Hematopoietic multipotent progenitor cell treated with erythropoietin and hydrocortisone succinate and interleukin-3 and kit ligand, for 4 days (in vitro differentiated cells): ENCODE measurements around the gene ZNRD2.
"Not testable (repeated sequence)": the region's sequence is repeated elsewhere in the genome, so short reads cannot be mapped to it uniquely, and the experiment has no call there.

Experiments
- DNase-seq: peaks from one replicate; pipeline ENCODE4 v3.0.0-alpha.2; 2015

ZNRD2 gene

GRCh38 chr11:65556470-65557279 lies 13.6 kb upstream of the ZNRD2 start:
- no peak for DNase-seq

- DNase-seq: no peak
Observed at GRCh38 chr11:65557280-65558001, 12.8 kb upstream of the ZNRD2 start.

GRCh38 chr11:65558002-65558929 lies 12.0 kb upstream of the ZNRD2 start, which contains the start of gene LTBP3:
TSS of gene LTBP3 (minus strand) at chr11:65558359. CDS start at chr11:65557959, 400 bp downstream.
- peak; percentile 77 for DNase-seq

GRCh38 chr11:65558930-65559509 lies 11.3 kb upstream of the ZNRD2 start:
- no peak for DNase-seq

- no peak for DNase-seq
Observed at GRCh38 chr11:65559535-65559934, 10.7 kb upstream of the ZNRD2 start.

GRCh38 chr11:65559951-65560537 lies 10.2 kb upstream of the ZNRD2 start:
- DNase-seq: peak; percentile 53

GRCh38 chr11:65560555-65561418 lies 9.5 kb upstream of the ZNRD2 start:
- DNase-seq: peak; percentile 40

GRCh38 chr11:65562020-65562419 lies 8.3 kb upstream of the ZNRD2 start:
- DNase-seq: no peak

GRCh38 chr11:65562788-65563187 lies 7.5 kb upstream of the ZNRD2 start:
- no peak for DNase-seq

- DNase-seq: no peak
Observed at GRCh38 chr11:65563601-65564000, 6.7 kb upstream of the ZNRD2 start.

- DNase-seq: not testable (repeated sequence)
Observed at GRCh38 chr11:65564879-65565559, 5.3 kb upstream of the ZNRD2 start.

GRCh38 chr11:65565624-65566453 lies 4.4 kb upstream of the ZNRD2 start:
- DNase-seq: no peak

GRCh38 chr11:65569164-65569972 lies 909 bp upstream of the ZNRD2 start:
- DNase-seq: no peak

- DNase-seq: no peak
Observed at GRCh38 chr11:65571420-65571819, 1.1 kb downstream of the ZNRD2 start.

- peak; percentile 70 for DNase-seq
Observed at GRCh38 chr11:65571940-65572339, 1.7 kb downstream of the ZNRD2 start.

- peak; percentile 97 for DNase-seq
Observed at GRCh38 chr11:65572356-65573051, 2.2 kb downstream of the ZNRD2 start, which contains the start of gene FAM89B. TSS of gene FAM89B (plus strand) at chr11:65572538. CDS start at chr11:65572670, 132 bp downstream.

- DNase-seq: no peak
Observed at GRCh38 chr11:65573391-65574079, 3.3 kb downstream of the ZNRD2 start.
